ENCODE measurements around the gene PCNX2. TPM values are rescaled to one million over a fixed set of nuclear protein-coding genes. Genes with fewer than 3 reads are reported as not detected.

The PCNX2 gene
- total RNA-seq, 2 donors from 2014 or later = 23.9 to 39.1 TPM

- H3K9ac ChIP-seq (ENCODE audit: extremely low read depth, low read length, poor library complexity, severe bottlenecking) = no peak overlapping the region
- WGBS, 2 experiments (ENCODE audit: insufficient coverage in 1 of 2, insufficient read length in 1 of 2) = 82 to 96% methylated on average over 2 to 3 of the region's 3 CpGs
- no peak overlapping the region for H3K4me3 Mint-ChIP-seq
- peaks cover 2% of the 10 kb centered on the region for H3K27me3 Mint-ChIP-seq (ENCODE audit: insufficient read depth)
- DNase-seq = no peak
- no peak overlapping the region for H3K4me3 ChIP-seq (ENCODE audit: low read length)
- no peaks in the 10 kb centered on the region for H3K4me1 ChIP-seq (ENCODE audit: control insufficient read depth, insufficient read depth, low read length)
- H3K4me1 Mint-ChIP-seq = peaks cover 3% of the 10 kb centered on the region
- no peaks in the 10 kb centered on the region for H3K36me3 ChIP-seq (ENCODE audit: control insufficient read depth, insufficient read depth, low read length)
- H3K9me3 Mint-ChIP-seq = peaks cover 34% of the 10 kb centered on the region
- peaks cover 28% of the 10 kb centered on the region for H3K9me3 ChIP-seq (ENCODE audit: control insufficient read depth, low read length)
- TF ChIP-seq CTCF (conservative IDR thresholded peaks at IDR 0.05) = no peak
- H3K36me3 Mint-ChIP-seq (ENCODE audit: low read depth) = peaks cover 67% of the 10 kb centered on the region
- no peak overlapping the region for H3K27ac ChIP-seq (ENCODE audit: low read depth, low read length)
- no peaks in the 10 kb centered on the region for H3K27me3 ChIP-seq (ENCODE audit: control insufficient read depth, insufficient read depth, low read length, poor library complexity, severe bottlenecking)
- H3K27ac Mint-ChIP-seq = no peak overlapping the region
These were observed 303.3 kb downstream of the PCNX2 start for GRCh38 chr1:232992227-232992626.

- no peak overlapping the region for H3K27ac Mint-ChIP-seq
These were observed 304.3 kb downstream of the PCNX2 start for GRCh38 chr1:232991238-232991637.

GRCh38 chr1:232990176-232991128, 305.1 kb downstream of the PCNX2 start:
- Histone ChIP-seq H3K27me3 (ENCODE audit: control insufficient read depth, insufficient read depth, low read length, poor library complexity, severe bottlenecking) (no peaks in the 10 kb centered on the region), H3K36me3 (ENCODE audit: control insufficient read depth, insufficient read depth, low read length) (no peaks in the 10 kb centered on the region), H3K9ac (ENCODE audit: extremely low read depth, low read length, poor library complexity, severe bottlenecking) (no peak overlapping the region), H3K4me1 (ENCODE audit: control insufficient read depth, insufficient read depth, low read length) (no peaks in the 10 kb centered on the region), H3K27ac (ENCODE audit: low read depth, low read length) (no peak overlapping the region), H3K4me3 (ENCODE audit: low read length) (no peak overlapping the region), H3K9me3 (ENCODE audit: control insufficient read depth, low read length) (peaks cover 28% of the 10 kb centered on the region)
- 91 to 95% methylated on average over 7 to 20 of the region's 20 CpGs for WGBS, 2 experiments (ENCODE audit: insufficient coverage in 1 of 2, insufficient read length in 1 of 2)
- Mint-ChIP-seq H3K27me3 (ENCODE audit: insufficient read depth) (peaks cover 2% of the 10 kb centered on the region), H3K27ac (no peak overlapping the region), H3K4me1 (no peaks in the 10 kb centered on the region), H3K36me3 (ENCODE audit: low read depth) (peaks cover 53% of the 10 kb centered on the region), H3K4me3 (no peak overlapping the region), H3K9me3 (peaks cover 34% of the 10 kb centered on the region)
- no peak for TF ChIP-seq CTCF (conservative IDR thresholded peaks at IDR 0.05)
- DNase-seq = peak; percentile 43

More at GRCh38 chr1:232991238-232991637, 304.3 kb downstream of the PCNX2 start:
- H3K9me3 Mint-ChIP-seq = peaks cover 34% of the 10 kb centered on the region
- DNase-seq = peak; percentile 26
- Histone ChIP-seq H3K4me1 (ENCODE audit: control insufficient read depth, insufficient read depth, low read length) (no peaks in the 10 kb centered on the region), H3K27me3 (ENCODE audit: control insufficient read depth, insufficient read depth, low read length, poor library complexity, severe bottlenecking) (no peaks in the 10 kb centered on the region), H3K36me3 (ENCODE audit: control insufficient read depth, insufficient read depth, low read length) (no peaks in the 10 kb centered on the region), H3K4me3 (ENCODE audit: low read length) (no peak overlapping the region), H3K27ac (ENCODE audit: low read depth, low read length) (no peak overlapping the region), H3K9me3 (ENCODE audit: control insufficient read depth, low read length) (peaks cover 28% of the 10 kb centered on the region), H3K9ac (ENCODE audit: extremely low read depth, low read length, poor library complexity, severe bottlenecking) (no peak overlapping the region)
- H3K36me3 Mint-ChIP-seq (ENCODE audit: low read depth) = peaks cover 58% of the 10 kb centered on the region
- WGBS, 2 experiments (ENCODE audit: insufficient coverage in 1 of 2, insufficient read length in 1 of 2) = 85 to 94% methylated on average over 2 to 7 of the region's 7 CpGs
- no peaks in the 10 kb centered on the region for H3K4me1 Mint-ChIP-seq
- TF ChIP-seq CTCF (conservative IDR thresholded peaks at IDR 0.05) = no peak
- peaks cover 2% of the 10 kb centered on the region for H3K27me3 Mint-ChIP-seq (ENCODE audit: insufficient read depth)
- H3K4me3 Mint-ChIP-seq = no peak overlapping the region

Data from endodermal cell (in vitro differentiated cells).